Measurements from ENCODE around the gene CLASRP. TPM values are rescaled to one million over a fixed set of nuclear protein-coding genes. Genes with fewer than 3 reads are reported as not detected.
A peak's percentile ranks its signal among the peaks of the same experiment; 100 is the strongest.

The CLASRP gene
- total RNA-seq, 2 donors from 2014 or later: 67.1 to 90.3 TPM

GRCh38 chr19:45091031-45091923 is 52.4 kb downstream of the CLASRP start:
- Histone ChIP-seq H3K27me3 (ENCODE audit: control insufficient read depth, insufficient read depth, low read length, poor library complexity, severe bottlenecking) (no peaks in the 10 kb centered on the region), H3K27ac (ENCODE audit: low read depth, low read length) (peak overlapping the region; percentile 81), H3K36me3 (ENCODE audit: control insufficient read depth, insufficient read depth, low read length) (peaks cover 58% of the 10 kb centered on the region), H3K4me1 (ENCODE audit: control insufficient read depth, insufficient read depth, low read length) (no peaks in the 10 kb centered on the region), H3K9me3 (ENCODE audit: control insufficient read depth, low read length) (no peaks in the 10 kb centered on the region), H3K9ac (ENCODE audit: extremely low read depth, low read length, poor library complexity, severe bottlenecking) (peak overlapping the region; percentile 33), H3K4me3 (ENCODE audit: low read length) (peak overlapping the region; percentile 97)
- H3K4me3 Mint-ChIP-seq: peak overlapping the region; percentile 81
- 40 to 49% methylated on average over 60 to 64 of the region's 64 CpGs for WGBS, 2 experiments (ENCODE audit: insufficient coverage in 1 of 2, insufficient read length in 1 of 2)
- H3K4me1 Mint-ChIP-seq: peaks cover 39% of the 10 kb centered on the region
- H3K36me3 Mint-ChIP-seq (ENCODE audit: low read depth): peaks cover 49% of the 10 kb centered on the region
- no peaks in the 10 kb centered on the region for H3K9me3 Mint-ChIP-seq
- H3K27ac Mint-ChIP-seq: peak overlapping the region; percentile 100
- no peaks in the 10 kb centered on the region for H3K27me3 Mint-ChIP-seq (ENCODE audit: insufficient read depth)
- no peak for TF ChIP-seq CTCF (conservative IDR thresholded peaks at IDR 0.05)
- peak; percentile 100 for DNase-seq

- no peaks in the 10 kb centered on the region for H3K9me3 ChIP-seq (ENCODE audit: control insufficient read depth, low read length)
Measured at GRCh38 chr19:45092747-45093678, 54.2 kb downstream of the CLASRP start, which contains the start of gene PPP1R37. TSS of gene PPP1R37 (plus strand) at chr19:45093179. CDS start at chr19:45093326, 147 bp downstream.

More at GRCh38 chr19:45092747-45093678, 54.2 kb downstream of the CLASRP start, which contains the start of gene PPP1R37:
- WGBS, 2 experiments (ENCODE audit: insufficient coverage in 1 of 2, insufficient read length in 1 of 2): 0 to 1% methylated on average over 53 to 103 of the region's 103 CpGs
- Mint-ChIP-seq H3K4me1 (peaks cover 51% of the 10 kb centered on the region), H3K36me3 (ENCODE audit: low read depth) (peaks cover 39% of the 10 kb centered on the region), H3K4me3 (peak within 1 kb of the TSS; percentile 81), H3K27me3 (ENCODE audit: insufficient read depth) (no peaks in the 10 kb centered on the region), H3K27ac (peak within 1 kb of the TSS; percentile 100), H3K9me3 (no peaks in the 10 kb centered on the region)
- H3K27me3 ChIP-seq (ENCODE audit: control insufficient read depth, insufficient read depth, low read length, poor library complexity, severe bottlenecking): no peaks in the 10 kb centered on the region
- peak within 1 kb of the TSS; percentile 97 for H3K4me3 ChIP-seq (ENCODE audit: low read length)
- peaks cover 3% of the 10 kb centered on the region for H3K4me1 ChIP-seq (ENCODE audit: control insufficient read depth, insufficient read depth, low read length)
- peak within 1 kb of the TSS; percentile 95 for H3K27ac ChIP-seq (ENCODE audit: low read depth, low read length)
- DNase-seq: peak; percentile 97
- TF ChIP-seq CTCF (conservative IDR thresholded peaks at IDR 0.05): peak; percentile 65
- H3K36me3 ChIP-seq (ENCODE audit: control insufficient read depth, insufficient read depth, low read length): peaks cover 52% of the 10 kb centered on the region
- peak within 1 kb of the TSS; percentile 75 for H3K9ac ChIP-seq (ENCODE audit: extremely low read depth, low read length, poor library complexity, severe bottlenecking)

All from endodermal cell (in vitro differentiated cells).